WTC11 (cell line): Measurements from ENCODE around the gene REPS2. TPM values are rescaled to one million over a fixed set of nuclear protein-coding genes. Genes with fewer than 3 reads are reported as not detected.

Experiments
- ATAC-seq: fragments of 200-7000 bp; cut with Tn5 transposase; 2 replicates; pipeline ENCODE4 v1.10.0; 2021; ENCODE audit warnings: mild to moderate bottlenecking, moderate library complexity
- CTCF ChIA-PET: fragments of 300-600 bp; sonication (Branson Sonifier 250); formaldehyde crosslinking; loops from one replicate; lab custom pipeline; 2021; ENCODE audit warnings: antibody characterized with exemption; lab: Charles Lee
- POLR2A ChIA-PET: fragments of 350-600 bp; sonication (Branson Sonifier 250); formaldehyde crosslinking; loops from one replicate; lab custom pipeline; 2021; ENCODE audit warnings: antibody characterized with exemption; lab: Charles Lee
- DNase-seq: peaks from one replicate; pipeline ENCODE4 v3.0.0; 2021; ENCODE audit warnings: low spot score
- H3K27ac Mint-ChIP-seq: 2 replicates; pipeline ENCODE4 v1.8.0; 2021; ENCODE audit warnings: mixed read lengths
- H3K27me3 Mint-ChIP-seq: 2 replicates; pipeline ENCODE4 v1.8.0; 2021; ENCODE audit warnings: low read depth, mild to moderate bottlenecking, moderate library complexity, mixed read lengths
- H3K36me3 Mint-ChIP-seq: 2 replicates; pipeline ENCODE4 v1.8.0; 2021; ENCODE audit warnings: mixed read lengths
- H3K4me1 Mint-ChIP-seq: 2 replicates; pipeline ENCODE4 v1.8.0; 2022; ENCODE audit warnings: mixed read lengths
- H3K4me3 Mint-ChIP-seq: 2 replicates; pipeline ENCODE4 v1.8.0; 2021; ENCODE audit warnings: mild to moderate bottlenecking, moderate library complexity, mixed read lengths
- H3K9me3 Mint-ChIP-seq: 2 replicates; pipeline ENCODE4 v1.8.0; 2021; ENCODE audit warnings: mixed read lengths
- CBFB ChIP-seq: sonication (generic); formaldehyde crosslinking; IDR thresholded peaks from 2 replicates; pipeline ENCODE4 v1.8.1; 2022; ENCODE audit warnings: mild to moderate bottlenecking, low read depth, missing genetic modification reagents
- CREB1 ChIP-seq: sonication (generic); formaldehyde crosslinking; IDR thresholded peaks from 2 replicates; pipeline ENCODE4 v1.8.0; 2023; ENCODE audit warnings: mild to moderate bottlenecking, missing genetic modification reagents
- ETV6 ChIP-seq: sonication (generic); formaldehyde crosslinking; IDR thresholded peaks from 2 replicates; pipeline ENCODE4 v1.8.1; 2022; ENCODE audit warnings: mild to moderate bottlenecking, missing genetic modification reagents
- GRHL2 ChIP-seq: fragments of 250-450 bp; sonication (Bioruptor Pico); IDR thresholded peaks from 2 replicates; pipeline ENCODE4 v1.8.0; 2022; ENCODE audit warnings: mild to moderate bottlenecking, moderate library complexity; ENCODE audit not compliant: insufficient replicate concordance, severe bottlenecking
- OVOL2 ChIP-seq: fragments of 250-450 bp; sonication (Bioruptor Pico); IDR thresholded peaks from 2 replicates; pipeline ENCODE4 v1.9.0; 2021; ENCODE audit warnings: mild to moderate bottlenecking, borderline replicate concordance
- RELA ChIP-seq: sonication (generic); formaldehyde crosslinking; IDR thresholded peaks from 2 replicates; pipeline ENCODE4 v1.8.1; 2022; ENCODE audit warnings: missing genetic modification reagents, mild to moderate bottlenecking, borderline replicate concordance
- RORB ChIP-seq: fragments of 250-450 bp; sonication (Bioruptor Pico); IDR thresholded peaks from 2 replicates; pipeline ENCODE4 v1.9.0; 2021; ENCODE audit warnings: mild to moderate bottlenecking
- SMAD3 ChIP-seq: sonication (generic); formaldehyde crosslinking; IDR thresholded peaks from 2 replicates; pipeline ENCODE4 v1.8.0; 2022; ENCODE audit warnings: missing genetic modification reagents, mild to moderate bottlenecking, borderline replicate concordance
- TP53 ChIP-seq: sonication (generic); formaldehyde crosslinking; IDR thresholded peaks from 2 replicates; pipeline ENCODE4 v1.8.1; 2023; ENCODE audit warnings: mild to moderate bottlenecking, missing genetic modification reagents
- ZNF416 ChIP-seq: fragments of 250-450 bp; sonication (Bioruptor Pico); IDR thresholded peaks from 2 replicates; pipeline ENCODE4 v1.9.0; 2021; ENCODE audit warnings: mild to moderate bottlenecking, inconsistent platforms
- ZNF671 ChIP-seq: fragments of 250-450 bp; sonication (Bioruptor Pico); IDR thresholded peaks from 2 replicates; pipeline ENCODE4 v1.8.0; 2021; ENCODE audit warnings: mild to moderate bottlenecking
- total RNA-seq: library from RNA; stranded (reverse); gene quantifications from 3 replicates; pipeline ENCODE4 v1.2.3, GENCODE V29; 2021
- TF ChIP-seq, protein P1 (sequence below): sonication (generic); formaldehyde crosslinking; IDR thresholded peaks from 2 replicates; pipeline ENCODE4 v1.8.1; 2022; ENCODE audit warnings: low read depth, missing genetic modification reagents, borderline replicate concordance
- TF ChIP-seq, protein P2 (sequence below): fragments of 250-450 bp; sonication (Bioruptor Pico); IDR thresholded peaks from 2 replicates; pipeline ENCODE4 v1.9.0; 2021; ENCODE audit warnings: mild to moderate bottlenecking, borderline replicate concordance
- TF ChIP-seq, protein P3 (sequence below): sonication (generic); formaldehyde crosslinking; IDR thresholded peaks from 2 replicates; pipeline ENCODE4 v1.8.0; 2022; ENCODE audit warnings: mild to moderate bottlenecking, missing genetic modification reagents
- TF ChIP-seq, protein P4 (sequence below): sonication (generic); formaldehyde crosslinking; IDR thresholded peaks from 2 replicates; pipeline ENCODE4 v1.8.1; 2023; ENCODE audit warnings: mild to moderate bottlenecking, missing genetic modification reagents, moderate library complexity
- TF ChIP-seq, protein P5 (sequence below): fragments of 250-450 bp; sonication (Bioruptor Pico); IDR thresholded peaks from 2 replicates; pipeline ENCODE4 v1.9.0; 2021; ENCODE audit warnings: mild to moderate bottlenecking
- TF ChIP-seq, protein P6 (sequence below): fragments of 250-450 bp; sonication (Bioruptor Pico); conservative IDR thresholded peaks from 2 replicates; pipeline ENCODE4 v1.9.0; 2021; ENCODE audit warnings: mild to moderate bottlenecking
- TF ChIP-seq, protein P7 (sequence below): sonication (generic); formaldehyde crosslinking; conservative IDR thresholded peaks from 2 replicates; pipeline ENCODE4 v1.8.1; 2023; ENCODE audit warnings: mild to moderate bottlenecking, low read depth, missing genetic modification reagents, moderate library complexity

REPS2 gene
- total RNA-seq, 1 experiment from 2014 or later, result 2.2 TPM

DNA sequence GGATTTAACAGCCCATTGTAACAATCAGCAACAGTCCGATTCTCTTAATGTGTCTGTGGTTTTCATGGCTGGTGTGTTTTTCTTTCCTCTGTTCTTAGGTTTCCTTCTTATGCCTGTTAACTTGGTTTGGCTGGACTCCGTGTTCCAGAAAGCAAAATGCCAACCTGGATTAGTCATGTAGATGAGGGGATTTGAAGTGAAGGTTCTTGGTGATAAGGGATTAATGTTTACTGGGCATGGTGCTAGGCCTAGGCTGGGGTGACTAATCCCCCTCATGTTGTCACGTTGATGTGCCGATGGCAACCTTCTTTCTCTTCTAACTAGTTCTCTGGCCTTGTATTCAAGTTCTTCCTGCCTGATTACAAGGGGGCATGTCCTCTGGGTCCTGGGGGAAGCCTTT, 85.9 kb downstream of the REPS2 start:
- Mint-ChIP-seq H3K36me3 (no peaks in the 10 kb centered on the region), H3K4me1 (no peaks in the 10 kb centered on the region), H3K4me3 (no peak overlapping the region), H3K27ac (no peak overlapping the region), H3K27me3 (no peaks in the 10 kb centered on the region), H3K9me3 (no peaks in the 10 kb centered on the region)
- no peak for ATAC-seq
- ChIA-PET POLR2A (no interaction called here), CTCF (no interaction called here)
- TF ChIP-seq, protein P1, sequence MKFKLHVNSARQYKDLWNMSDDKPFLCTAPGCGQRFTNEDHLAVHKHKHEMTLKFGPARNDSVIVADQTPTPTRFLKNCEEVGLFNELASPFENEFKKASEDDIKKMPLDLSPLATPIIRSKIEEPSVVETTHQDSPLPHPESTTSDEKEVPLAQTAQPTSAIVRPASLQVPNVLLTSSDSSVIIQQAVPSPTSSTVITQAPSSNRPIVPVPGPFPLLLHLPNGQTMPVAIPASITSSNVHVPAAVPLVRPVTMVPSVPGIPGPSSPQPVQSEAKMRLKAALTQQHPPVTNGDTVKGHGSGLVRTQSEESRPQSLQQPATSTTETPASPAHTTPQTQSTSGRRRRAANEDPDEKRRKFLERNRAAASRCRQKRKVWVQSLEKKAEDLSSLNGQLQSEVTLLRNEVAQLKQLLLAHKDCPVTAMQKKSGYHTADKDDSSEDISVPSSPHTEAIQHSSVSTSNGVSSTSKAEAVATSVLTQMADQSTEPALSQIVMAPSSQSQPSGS (CRISPR knock-in tag), result no peak
- TF ChIP-seq OVOL2 (CRISPR knock-in tag) (no peak), ZNF416 (CRISPR knock-in tag) (no peak), SMAD3 (no peak), CREB1 (CRISPR knock-in tag) (no peak), RELA (CRISPR knock-in tag) (no peak), ETV6 (CRISPR knock-in tag) (no peak), ZNF671 (CRISPR knock-in tag) (no peak), RORB (CRISPR knock-in tag) (no peak), CBFB (CRISPR knock-in tag) (no peak), GRHL2 (CRISPR knock-in tag) (no peak), TP53 (CRISPR knock-in tag) (no peak)
- TF ChIP-seq, protein P2, sequence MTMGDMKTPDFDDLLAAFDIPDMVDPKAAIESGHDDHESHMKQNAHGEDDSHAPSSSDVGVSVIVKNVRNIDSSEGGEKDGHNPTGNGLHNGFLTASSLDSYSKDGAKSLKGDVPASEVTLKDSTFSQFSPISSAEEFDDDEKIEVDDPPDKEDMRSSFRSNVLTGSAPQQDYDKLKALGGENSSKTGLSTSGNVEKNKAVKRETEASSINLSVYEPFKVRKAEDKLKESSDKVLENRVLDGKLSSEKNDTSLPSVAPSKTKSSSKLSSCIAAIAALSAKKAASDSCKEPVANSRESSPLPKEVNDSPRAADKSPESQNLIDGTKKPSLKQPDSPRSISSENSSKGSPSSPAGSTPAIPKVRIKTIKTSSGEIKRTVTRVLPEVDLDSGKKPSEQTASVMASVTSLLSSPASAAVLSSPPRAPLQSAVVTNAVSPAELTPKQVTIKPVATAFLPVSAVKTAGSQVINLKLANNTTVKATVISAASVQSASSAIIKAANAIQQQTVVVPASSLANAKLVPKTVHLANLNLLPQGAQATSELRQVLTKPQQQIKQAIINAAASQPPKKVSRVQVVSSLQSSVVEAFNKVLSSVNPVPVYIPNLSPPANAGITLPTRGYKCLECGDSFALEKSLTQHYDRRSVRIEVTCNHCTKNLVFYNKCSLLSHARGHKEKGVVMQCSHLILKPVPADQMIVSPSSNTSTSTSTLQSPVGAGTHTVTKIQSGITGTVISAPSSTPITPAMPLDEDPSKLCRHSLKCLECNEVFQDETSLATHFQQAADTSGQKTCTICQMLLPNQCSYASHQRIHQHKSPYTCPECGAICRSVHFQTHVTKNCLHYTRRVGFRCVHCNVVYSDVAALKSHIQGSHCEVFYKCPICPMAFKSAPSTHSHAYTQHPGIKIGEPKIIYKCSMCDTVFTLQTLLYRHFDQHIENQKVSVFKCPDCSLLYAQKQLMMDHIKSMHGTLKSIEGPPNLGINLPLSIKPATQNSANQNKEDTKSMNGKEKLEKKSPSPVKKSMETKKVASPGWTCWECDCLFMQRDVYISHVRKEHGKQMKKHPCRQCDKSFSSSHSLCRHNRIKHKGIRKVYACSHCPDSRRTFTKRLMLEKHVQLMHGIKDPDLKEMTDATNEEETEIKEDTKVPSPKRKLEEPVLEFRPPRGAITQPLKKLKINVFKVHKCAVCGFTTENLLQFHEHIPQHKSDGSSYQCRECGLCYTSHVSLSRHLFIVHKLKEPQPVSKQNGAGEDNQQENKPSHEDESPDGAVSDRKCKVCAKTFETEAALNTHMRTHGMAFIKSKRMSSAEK, result no peak
- TF ChIP-seq, protein P3, sequence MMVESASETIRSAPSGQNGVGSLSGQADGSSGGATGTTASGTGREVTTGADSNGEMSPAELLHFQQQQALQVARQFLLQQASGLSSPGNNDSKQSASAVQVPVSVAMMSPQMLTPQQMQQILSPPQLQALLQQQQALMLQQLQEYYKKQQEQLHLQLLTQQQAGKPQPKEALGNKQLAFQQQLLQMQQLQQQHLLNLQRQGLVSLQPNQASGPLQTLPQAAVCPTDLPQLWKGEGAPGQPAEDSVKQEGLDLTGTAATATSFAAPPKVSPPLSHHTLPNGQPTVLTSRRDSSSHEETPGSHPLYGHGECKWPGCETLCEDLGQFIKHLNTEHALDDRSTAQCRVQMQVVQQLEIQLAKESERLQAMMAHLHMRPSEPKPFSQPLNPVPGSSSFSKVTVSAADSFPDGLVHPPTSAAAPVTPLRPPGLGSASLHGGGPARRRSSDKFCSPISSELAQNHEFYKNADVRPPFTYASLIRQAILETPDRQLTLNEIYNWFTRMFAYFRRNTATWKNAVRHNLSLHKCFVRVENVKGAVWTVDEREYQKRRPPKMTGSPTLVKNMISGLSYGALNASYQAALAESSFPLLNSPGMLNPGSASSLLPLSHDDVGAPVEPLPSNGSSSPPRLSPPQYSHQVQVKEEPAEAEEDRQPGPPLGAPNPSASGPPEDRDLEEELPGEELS, result no peak
- TF ChIP-seq, protein P4, sequence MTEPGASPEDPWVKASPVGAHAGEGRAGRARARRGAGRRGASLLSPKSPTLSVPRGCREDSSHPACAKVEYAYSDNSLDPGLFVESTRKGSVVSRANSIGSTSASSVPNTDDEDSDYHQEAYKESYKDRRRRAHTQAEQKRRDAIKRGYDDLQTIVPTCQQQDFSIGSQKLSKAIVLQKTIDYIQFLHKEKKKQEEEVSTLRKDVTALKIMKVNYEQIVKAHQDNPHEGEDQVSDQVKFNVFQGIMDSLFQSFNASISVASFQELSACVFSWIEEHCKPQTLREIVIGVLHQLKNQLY (CRISPR knock-in tag), result no peak
- TF ChIP-seq, protein P5, sequence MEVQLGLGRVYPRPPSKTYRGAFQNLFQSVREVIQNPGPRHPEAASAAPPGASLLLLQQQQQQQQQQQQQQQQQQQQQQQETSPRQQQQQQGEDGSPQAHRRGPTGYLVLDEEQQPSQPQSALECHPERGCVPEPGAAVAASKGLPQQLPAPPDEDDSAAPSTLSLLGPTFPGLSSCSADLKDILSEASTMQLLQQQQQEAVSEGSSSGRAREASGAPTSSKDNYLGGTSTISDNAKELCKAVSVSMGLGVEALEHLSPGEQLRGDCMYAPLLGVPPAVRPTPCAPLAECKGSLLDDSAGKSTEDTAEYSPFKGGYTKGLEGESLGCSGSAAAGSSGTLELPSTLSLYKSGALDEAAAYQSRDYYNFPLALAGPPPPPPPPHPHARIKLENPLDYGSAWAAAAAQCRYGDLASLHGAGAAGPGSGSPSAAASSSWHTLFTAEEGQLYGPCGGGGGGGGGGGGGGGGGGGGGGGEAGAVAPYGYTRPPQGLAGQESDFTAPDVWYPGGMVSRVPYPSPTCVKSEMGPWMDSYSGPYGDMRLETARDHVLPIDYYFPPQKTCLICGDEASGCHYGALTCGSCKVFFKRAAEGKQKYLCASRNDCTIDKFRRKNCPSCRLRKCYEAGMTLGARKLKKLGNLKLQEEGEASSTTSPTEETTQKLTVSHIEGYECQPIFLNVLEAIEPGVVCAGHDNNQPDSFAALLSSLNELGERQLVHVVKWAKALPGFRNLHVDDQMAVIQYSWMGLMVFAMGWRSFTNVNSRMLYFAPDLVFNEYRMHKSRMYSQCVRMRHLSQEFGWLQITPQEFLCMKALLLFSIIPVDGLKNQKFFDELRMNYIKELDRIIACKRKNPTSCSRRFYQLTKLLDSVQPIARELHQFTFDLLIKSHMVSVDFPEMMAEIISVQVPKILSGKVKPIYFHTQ (CRISPR knock-in tag), result no peak
- TF ChIP-seq, protein P6, sequence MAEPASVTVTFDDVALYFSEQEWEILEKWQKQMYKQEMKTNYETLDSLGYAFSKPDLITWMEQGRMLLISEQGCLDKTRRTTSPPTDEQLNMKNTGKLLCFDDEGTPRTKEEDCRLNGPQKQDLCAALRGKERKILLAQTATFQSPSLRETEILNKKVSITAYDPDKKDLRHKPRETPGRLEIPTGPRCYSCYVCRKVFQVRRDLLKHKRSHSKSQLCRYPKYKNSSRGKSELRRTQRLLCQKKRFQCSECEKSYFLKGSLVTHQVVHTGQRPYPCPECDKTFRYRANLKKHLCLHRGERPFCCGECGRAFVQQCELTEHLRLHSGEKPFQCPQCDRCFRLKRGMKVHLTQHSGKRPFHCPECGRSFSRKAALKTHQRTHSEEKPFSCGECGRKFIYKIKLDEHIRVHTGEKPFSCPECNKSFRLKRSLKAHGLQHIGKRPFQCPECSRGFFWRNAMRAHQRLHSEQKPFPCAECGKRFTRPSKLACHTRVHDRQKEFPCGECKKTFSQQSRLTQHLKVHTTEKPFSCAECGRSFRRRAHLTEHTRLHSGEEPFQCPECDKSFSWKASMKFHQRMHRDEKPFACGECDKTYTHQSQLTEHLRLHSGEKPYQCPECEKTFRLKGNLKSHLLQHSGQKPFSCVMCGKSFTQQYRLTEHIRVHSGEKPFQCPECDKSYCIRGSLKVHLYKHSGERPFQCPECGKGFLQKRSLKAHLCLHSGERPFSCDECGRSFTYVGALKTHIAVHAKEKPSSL (CRISPR knock-in tag), result no peak
- TF ChIP-seq, protein P7, sequence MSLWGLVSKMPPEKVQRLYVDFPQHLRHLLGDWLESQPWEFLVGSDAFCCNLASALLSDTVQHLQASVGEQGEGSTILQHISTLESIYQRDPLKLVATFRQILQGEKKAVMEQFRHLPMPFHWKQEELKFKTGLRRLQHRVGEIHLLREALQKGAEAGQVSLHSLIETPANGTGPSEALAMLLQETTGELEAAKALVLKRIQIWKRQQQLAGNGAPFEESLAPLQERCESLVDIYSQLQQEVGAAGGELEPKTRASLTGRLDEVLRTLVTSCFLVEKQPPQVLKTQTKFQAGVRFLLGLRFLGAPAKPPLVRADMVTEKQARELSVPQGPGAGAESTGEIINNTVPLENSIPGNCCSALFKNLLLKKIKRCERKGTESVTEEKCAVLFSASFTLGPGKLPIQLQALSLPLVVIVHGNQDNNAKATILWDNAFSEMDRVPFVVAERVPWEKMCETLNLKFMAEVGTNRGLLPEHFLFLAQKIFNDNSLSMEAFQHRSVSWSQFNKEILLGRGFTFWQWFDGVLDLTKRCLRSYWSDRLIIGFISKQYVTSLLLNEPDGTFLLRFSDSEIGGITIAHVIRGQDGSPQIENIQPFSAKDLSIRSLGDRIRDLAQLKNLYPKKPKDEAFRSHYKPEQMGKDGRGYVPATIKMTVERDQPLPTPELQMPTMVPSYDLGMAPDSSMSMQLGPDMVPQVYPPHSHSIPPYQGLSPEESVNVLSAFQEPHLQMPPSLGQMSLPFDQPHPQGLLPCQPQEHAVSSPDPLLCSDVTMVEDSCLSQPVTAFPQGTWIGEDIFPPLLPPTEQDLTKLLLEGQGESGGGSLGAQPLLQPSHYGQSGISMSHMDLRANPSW, result no peak
- DNase-seq, result no peak
